HG03066 (cell line): ENCODE measurements around the gene CTNNBL1.

Experiments
- ATAC-seq: cut with Tn5 transposase; IDR thresholded peaks from one replicate; pipeline ENCODE4 v1.9.1; 2021; ENCODE audit warnings: low read depth; ENCODE audit not compliant: unreplicated experiment

Gene CTNNBL1

DNA sequence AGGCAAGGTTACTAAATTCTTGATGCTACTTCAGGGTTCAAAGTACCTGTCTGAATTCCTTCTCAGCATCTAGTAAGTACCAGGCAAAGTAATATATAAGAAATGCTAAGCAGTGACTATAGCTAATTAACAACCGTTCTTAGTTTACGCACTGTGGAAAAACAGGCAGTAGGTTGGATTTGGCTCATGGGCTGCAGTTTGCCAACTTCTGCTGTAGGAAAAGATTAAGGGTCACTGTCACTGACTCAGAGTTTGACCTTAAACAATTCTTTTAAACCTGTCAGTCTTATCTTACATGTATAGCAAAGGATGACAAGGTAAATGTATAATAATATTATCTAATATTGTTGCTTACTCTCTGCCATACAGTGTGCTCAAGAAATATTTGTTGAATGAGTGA, 42.3 kb downstream of the CTNNBL1 start:
- ATAC-seq = no peak

DNA sequence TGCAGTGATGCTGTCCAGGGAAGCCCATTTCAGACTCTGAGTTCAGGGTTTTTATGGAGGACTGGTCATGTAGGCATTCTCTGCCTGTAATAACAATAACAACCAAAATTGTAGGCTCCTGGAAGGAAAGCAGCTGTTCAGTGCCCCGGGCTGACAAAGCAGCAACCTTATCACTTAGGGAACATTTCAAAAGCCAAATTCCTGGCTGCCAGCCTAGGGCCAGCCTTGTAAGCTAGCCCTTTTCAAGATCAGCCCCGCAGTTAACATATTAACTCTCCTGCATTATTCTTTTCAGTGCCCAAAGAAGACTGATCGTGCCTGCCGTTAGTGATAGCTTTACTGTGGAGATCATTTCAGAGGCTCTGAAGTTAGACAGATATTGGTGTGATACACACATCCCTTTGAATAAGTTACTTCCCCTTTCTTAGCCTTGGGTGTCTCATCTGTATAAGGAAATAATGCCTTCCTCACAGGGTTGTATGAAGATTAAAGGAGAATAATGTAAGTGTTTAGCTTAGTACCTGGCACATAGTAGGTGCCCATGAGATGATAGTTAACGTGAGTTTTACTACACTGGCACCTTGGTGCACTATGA, 44.1 kb downstream of the CTNNBL1 start:
- ATAC-seq = no peak

DNA sequence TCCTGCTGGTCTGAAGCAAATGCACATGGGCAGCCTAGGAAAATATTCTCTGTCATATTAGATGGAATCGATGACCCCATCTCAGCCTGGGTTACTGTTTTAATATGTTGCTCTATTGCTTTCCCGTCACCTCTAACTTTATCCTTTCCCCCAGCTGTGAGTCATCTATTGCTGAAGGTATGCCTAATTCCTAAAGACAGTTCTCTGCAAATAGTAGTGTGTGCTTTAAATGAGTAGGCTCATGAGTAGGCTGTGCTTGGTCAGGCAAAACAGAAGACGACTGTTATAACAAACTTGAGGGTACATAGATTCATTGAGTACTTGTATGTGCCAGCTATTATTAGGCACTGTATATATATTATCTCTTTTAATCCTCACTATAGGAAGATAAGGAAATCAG, 47.2 kb downstream of the CTNNBL1 start:
- ATAC-seq = no peak

DNA sequence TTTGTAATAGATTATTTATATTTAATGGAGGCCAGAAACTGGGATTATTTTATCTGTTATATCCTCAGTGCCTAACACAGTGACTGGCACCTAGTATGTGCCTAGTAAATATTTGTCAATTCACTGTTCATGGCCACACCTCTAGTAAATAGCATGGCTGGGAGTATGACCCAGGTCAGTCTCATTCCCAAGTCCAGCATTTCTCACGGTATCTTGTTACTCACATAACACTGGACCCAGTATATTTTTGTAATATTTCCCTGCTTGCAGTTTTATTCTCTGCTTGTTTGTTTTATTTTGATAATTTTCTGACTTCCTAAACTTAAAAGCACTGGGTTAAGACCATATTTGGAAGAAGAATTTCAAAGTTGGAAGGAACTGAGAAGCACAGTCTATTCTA, 47.7 kb downstream of the CTNNBL1 start:
- ATAC-seq = no peak

DNA sequence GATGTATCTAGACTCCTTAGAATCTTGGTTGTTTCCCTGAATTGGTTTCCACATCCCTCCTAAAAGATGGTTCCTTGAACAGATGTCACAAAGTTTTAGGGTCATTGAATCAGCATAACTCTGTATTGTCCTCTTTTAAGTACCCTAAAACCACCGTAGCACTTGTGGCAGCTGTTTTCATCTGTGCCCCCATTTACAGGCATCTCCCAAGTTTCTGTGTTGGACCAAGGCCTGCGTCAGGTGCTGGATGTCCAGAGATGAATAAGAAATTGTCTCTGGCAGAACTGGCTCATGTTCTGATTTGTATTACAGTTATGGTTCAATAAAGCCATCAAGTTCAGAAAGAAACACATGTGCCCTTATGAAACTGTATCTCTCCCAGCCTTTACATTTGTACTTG, 48.3 kb downstream of the CTNNBL1 start:
- ATAC-seq = no peak

DNA sequence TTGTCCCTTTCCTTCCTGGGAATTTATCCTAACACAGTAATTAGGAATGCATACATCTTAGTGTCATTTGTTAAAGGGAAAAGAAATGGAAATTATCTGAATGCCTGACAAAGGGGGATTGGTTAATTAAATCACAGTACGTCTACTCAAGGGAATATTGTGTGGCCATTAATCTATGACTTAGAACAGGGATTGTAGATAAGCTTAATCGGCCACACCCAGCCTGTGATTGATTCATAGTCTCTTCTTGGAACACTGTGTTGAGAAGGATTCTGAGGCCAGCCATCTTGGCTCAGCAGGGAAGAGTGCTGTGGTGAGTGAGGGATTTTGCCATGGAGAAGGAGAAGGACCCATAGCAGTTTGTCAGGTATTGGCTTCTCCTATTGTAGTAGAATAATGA, 50.5 kb downstream of the CTNNBL1 start:
- no peak for ATAC-seq

DNA sequence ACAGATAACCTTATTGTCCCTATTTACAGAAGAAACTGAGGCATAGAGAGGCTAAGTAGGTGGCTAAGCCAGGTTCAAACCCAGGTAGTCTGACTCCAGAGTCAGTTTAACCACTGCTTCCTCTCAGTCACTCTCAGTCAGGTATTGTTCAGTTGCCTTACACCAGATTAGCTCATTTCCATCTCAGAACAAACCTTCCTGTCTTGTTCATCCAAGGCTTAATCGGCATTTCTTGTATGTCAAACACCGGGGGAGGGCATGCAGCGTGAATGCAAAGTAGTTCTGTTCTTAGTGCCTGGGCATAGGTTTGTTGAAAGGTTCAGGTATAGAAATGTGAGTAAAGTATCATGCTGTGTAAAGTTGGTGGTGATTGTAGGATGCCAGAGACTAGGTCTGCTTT, 51.7 kb downstream of the CTNNBL1 start:
- no peak for ATAC-seq

DNA sequence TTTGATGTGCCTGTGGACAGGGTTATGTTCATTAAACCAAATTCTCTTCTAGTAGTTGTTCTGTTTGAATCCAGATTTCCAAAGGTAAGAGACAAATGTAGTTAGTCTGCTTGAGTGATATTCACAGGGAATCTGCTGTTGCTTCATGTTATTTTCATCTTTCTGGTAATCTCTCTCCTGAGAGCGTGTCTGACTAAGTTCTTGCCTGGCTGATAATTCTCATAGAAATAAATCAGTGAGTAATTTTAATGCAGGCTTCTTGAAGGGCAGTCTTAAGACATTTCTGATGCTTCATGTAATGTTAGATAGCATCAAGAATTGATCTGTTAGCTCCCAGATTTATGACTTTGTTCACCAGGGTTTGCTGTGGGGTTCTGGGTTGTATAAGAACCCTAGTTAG, 54.2 kb downstream of the CTNNBL1 start:
- ATAC-seq = no peak

DNA sequence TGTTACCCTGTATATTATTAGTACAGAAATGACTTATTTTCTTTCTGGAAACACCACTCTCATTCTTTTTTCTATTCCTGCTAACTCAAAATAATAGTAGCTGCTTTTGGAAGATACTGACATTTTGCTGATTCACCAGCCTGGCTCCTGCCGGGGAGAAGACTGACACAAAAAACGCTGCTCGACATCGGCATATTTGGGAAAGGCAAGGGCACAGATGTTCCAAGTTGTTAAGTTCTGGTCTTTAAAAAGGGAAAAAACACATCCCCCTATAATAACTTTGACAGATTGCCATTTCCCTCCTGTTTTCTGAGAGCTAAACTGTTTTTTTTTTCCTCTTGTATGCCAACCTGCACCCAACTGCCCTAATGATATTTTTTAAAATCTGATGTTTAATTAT, 55.4 kb downstream of the CTNNBL1 start:
- ATAC-seq = no peak

DNA sequence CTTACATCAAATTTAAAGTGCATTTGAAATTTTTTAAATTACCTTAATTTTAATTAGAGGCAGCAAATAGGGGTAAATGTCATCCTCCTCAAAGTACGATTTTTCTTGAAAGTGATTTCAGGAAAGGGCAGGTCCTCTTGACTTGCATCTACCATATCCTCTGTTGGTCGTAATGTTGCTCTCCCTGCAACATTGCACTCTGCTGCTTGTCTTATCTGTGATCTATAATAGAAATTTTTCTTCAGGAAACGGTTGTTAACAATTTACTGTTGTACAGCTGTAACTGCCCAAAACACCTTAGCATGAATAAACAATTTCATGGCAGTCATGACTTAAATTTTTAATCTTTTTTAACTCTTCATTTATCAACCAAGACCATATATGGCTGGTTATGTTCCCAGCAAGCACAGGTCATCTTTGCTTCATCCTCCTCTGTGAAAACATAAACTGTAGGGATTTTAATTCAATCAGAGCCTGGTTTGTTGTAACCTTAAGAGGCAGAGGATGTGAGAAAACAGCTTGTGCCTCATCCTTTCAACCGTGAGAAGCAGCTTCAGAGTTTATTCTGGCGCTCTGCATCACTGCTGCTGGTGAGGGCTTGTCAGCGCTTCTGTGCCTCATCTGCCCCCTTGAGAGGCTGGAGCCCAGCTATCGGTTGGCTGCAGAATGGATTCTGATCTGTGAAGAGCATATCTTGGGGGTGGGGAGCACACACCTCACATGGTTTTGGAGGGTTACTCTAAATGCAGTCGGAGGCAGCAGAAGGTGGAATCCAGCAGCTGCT, 56.0 kb downstream of the CTNNBL1 start:
- ATAC-seq = no peak

DNA sequence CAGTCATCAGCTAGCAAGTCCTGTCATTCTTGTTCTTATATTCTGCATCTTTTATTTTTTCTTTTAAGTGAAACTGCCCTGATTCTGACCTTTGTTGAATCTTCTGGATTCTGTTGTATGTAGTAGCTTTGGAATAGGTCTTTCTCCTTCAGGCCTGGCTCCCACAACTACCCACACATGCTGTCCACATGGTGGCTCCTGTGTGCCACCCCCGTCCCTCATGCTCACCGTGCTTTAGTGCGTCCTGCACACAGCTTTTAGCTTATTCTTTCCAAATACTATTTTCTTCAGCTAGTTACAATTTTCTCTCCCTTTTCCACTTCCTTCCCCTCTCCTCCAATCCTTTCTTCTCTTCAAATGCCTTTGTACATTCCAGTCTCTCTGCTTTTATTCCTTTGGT, 61.8 kb downstream of the CTNNBL1 start:
- ATAC-seq = no peak

DNA sequence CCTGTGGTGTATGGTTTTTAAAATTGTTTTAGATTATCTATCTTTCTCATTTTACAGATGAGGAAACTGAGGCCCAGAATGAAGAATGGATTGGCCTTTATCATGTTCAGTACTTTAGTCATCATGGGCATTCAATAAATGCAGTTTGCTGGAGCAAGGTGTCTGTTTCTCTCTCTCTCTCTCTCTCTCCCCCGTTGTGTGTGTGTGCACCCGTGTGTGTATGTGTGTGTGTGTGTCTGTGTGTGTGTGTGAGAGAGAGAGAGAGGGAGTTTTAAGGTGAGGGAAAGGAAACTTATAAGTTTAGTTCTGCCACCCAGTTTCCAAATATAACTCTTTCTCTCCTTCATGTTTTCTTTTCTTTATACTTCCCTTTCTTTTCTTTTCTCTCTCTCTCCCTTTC, 62.4 kb downstream of the CTNNBL1 start:
- ATAC-seq = no peak

DNA sequence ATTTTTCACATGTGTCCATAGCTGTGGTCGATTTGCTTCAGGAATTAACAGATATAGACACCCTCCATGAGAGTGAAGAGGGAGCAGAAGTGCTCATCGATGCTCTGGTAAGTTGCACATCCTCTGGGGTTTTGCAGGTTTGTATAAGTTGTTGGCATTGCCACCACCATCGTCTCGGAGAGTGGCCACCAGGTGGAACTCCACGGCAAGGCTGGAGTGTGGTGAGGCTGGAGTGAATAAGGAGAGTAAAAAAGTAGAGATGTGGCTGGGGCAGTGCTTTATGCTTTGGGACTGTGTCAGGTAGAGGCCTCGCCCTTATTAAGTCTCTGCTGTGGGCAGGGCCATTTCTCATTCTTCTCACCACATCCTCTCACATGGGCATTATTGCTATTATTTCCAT, 63.7 kb downstream of the CTNNBL1 start:
- no peak for ATAC-seq

DNA sequence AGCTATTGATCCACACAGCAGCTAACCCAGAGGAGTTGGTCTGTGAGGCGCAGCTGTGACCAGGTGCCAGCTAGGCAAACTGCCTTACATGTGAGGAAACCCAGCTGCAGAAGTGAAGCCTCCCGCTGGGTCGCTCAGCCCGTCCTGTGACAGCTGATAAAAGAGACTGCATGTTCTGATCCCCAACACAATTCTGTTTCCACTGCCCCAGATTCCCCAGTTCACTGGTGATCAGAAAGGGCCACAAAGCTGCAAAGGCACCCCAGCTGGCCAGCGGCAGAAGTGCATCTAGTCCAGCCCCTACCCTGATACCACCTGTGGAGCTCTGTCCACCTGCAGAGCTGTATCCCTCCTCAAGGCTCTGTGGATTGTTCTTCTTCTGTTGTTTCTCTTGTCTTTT, 64.5 kb downstream of the CTNNBL1 start:
- no peak for ATAC-seq

DNA sequence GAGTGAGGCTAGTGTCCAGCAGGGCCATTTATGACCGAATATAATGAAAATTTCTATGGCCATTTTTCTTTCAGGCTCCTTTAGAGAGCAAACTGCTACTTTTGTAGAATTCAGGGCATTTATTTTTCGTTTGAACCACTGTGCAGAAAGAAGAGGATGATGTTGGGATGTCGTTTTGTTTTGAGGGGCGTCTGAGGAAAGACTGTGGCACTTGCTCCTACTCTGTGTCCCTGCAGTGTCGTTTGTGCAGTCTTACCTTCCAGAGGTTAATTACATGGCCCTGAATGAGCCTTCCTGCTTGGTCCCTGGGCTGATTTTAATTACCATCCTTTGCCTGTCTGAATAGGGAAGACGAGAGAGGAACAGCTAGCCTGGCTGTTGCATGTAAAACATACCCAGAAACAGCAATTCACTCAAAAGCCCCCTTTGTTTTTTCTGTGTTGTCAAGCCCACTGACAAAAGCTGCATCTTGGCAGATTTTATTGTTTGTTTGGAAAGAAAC, 65.3 kb downstream of the CTNNBL1 start:
- ATAC-seq = no peak

DNA sequence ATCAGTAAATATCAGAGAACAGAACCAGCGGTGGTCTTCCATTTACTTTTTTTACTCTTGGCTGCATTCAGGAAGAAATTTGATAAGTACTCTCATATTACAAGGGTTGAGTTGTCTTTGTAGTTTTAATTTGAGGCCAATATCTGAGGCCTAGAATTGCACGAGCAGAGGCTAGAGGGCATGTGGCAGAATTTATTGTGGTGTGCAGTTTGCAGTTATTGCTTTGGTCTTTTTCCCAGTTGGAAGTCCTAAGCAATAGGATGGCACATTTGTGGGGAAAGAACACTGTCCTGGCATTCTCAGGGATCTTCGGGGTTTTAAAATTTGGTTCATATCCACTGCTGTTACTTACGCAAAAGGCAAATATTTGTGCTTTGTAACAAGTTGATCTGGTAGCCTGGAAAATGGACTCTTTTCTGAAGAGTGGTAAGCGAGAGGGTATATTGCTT, 66.0 kb downstream of the CTNNBL1 start:
- ATAC-seq = no peak

DNA sequence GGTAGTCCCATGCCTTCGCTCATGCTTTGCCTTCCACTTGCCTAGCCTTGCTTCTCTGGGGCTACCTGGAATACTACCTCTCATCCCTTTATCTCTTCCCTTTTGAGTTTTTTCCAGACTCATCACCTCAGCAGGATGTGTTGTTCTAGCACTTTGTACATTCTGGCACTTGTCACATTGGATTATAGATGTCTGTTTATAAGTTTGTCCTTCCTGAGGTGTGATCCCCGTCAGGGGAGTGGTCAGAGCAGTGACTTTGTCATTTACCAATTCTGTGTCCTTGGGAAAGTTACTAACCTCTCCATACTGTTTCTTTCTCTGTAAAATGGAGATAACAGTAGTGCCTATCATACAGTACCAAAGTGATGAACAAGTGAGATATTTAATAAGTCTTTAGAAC, 66.5 kb downstream of the CTNNBL1 start:
- no peak for ATAC-seq

DNA sequence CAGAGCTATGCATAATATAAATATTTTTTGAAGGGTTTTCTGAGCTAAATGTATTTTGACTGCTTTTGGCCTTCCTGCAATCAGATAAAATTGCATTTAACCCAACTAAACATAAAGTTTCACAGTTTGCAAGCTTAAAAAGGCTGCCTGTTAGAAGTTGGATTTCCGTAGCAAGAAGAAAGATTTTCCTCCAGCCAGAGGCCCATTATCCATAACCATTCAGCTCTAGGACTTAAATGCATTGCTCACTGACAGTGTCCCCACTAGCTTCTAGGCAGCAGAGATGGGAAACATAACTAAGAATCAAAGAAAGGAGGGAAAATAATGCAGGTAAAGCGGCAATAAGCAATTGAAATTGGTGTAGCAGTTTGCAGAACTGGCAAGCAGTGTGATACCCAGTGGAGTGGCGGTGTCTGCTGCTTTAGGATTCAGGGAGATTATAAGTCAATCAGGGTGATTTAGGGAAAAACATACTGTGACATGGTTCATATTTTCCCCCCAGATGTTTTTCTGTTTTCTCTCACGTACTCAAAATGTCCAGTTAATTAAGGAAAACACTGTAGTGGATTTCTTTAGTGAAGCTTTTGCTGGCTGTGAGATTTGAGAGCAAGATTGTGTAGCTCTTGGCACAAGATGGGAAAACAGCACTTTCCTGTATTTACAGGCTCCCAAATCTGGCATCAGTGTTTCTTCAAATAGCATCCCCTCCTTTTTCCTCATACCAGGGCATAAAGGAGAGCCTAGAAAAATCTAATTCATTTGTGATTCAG, 69.1 kb downstream of the CTNNBL1 start:
- ATAC-seq = no peak

DNA sequence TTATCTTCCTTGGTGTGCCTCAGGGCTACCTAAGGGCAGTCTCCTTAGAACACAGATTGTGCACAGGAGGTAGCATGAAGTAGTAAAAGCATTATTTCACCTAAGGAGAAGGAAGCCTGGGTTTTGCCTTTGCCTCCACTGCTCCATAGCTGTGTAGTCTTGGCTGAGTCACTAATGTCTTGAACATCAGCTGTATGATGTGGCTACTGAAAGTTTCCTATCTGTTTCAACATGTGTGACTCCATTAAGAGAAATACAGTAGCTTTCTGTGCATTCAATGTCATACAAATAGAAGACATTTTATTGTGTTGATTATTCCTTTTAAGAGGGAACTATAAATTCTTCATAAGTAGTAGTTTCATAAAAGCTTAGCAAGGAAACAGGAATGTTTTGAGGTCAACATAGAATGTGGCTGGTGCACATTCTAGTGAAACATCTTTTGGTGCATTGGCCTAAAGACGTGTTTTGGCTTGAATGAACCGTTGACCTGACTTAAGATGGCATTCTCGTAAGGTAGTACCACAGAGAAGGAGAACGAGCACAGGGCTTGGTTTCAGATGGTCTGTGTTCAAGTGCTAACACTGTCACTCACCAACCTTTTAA, 70.6 kb downstream of the CTNNBL1 start:
- no peak for ATAC-seq

DNA sequence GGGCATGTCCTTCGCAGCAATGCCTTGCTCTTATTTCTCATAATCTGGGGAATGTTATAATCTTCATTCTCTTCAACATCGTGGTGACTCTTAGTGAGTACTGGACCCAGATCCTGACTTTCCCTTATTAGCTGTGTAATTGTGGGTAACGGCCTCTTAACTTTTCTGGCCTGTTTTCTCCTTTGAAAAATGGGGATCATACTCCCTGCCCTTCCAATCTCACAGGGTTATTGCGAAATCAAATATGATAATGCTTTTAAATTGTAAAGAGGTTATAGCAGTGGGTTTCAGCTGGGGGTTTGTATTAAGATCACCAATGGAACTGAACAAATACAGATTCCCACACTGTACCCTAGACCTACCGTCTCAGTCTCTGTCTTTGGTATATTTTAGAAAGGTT, 77.1 kb downstream of the CTNNBL1 start:
- ATAC-seq = no peak

DNA sequence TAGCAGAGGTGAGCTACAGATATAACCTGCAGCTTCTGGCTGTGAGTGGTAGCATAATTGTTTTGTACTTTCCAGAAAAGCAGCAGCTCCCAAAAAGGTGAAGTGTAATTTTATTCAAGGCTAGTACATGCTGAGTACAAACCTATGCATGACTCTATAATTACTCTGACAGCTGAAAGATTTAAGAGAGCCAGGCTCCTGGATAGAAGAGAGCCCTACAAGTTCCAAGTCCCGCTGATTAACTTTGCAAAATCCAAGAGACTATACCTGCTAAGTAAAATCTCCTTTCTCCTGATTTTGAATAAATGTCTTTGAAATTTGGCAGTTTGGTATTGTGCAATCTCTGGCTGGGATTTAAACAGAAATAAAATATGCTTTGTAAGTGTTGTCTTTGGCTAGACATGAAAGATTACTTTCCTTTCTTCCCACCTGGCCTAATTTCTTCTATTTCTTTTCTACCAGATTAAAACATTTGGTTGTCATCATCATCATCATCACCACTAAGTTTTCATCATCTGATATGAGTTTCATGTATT, 79.5 kb downstream of the CTNNBL1 start:
- no peak for ATAC-seq
